ENCODE measurements around the gene MBP.

GRCh38 chr18:77108001-77108692 is 24.4 kb downstream of the MBP start:
- no peak for TF ChIP-seq CTCF (IDR thresholded peaks at IDR 0.05; ENCODE audit: extremely low read depth in 1 of 2, insufficient read depth in 1 of 2, low read depth in 1 of 2, low read length in 2 of 2)
- TF ChIP-seq MAX (IDR thresholded peaks at IDR 0.05; ENCODE audit: insufficient read depth, insufficient read length), result no peak
- no peak for TF ChIP-seq POLR2A (IDR thresholded peaks at IDR 0.05; ENCODE audit: low read depth, low read length)

Data from endothelial cell of umbilical vein (primary cell).